Panc1 (cell line): Measurements from ENCODE around the gene SLC22A23.

ENCODE experiments used
- REST ChIP-seq, 2 experiments: IDR thresholded peaks; 2 replicates each; pipeline ENCODE4 v1.6.1; 2011 to 2012; ENCODE audit warnings: low read depth in 2 of 2, control low read depth in 1 of 2, low read length in 1 of 2, mild to moderate bottlenecking in 1 of 2, moderate library complexity in 1 of 2; ENCODE audit not compliant: insufficient read depth in 1 of 2
- SIN3A ChIP-seq: IDR thresholded peaks from 2 replicates; pipeline ENCODE4 v1.6.1; 2012; ENCODE audit warnings: low read depth, mild to moderate bottlenecking, low read length, moderate library complexity, borderline replicate concordance; ENCODE audit not compliant: insufficient read depth
- TF ChIP-seq, protein P1 (sequence below): fragments of 450-650 bp; IDR thresholded peaks from 2 replicates; pipeline ENCODE4 v1.5.1; 2017; ENCODE audit warnings: mild to moderate bottlenecking

DNA sequence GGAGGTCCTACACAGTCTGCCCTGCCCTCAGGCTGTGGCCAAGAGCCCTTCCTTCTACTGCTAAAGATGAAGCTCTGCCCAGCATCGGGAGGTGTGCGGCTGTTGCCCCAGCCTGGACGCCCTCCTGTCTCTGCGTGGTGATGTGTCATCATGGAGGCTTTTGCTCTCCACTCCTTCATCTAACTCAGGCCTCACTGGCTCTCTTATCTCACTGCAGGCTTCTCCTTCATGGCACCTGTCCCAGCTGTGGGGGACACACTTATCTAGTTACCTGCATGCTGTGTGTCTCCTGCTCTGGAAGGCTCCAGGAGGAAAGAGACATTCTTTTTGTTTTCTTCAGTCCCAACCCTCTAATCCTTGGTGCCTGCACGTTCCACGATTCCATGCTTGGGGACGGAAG lies 109.0 kb downstream of the SLC22A23 start:
- TF ChIP-seq, protein P1, sequence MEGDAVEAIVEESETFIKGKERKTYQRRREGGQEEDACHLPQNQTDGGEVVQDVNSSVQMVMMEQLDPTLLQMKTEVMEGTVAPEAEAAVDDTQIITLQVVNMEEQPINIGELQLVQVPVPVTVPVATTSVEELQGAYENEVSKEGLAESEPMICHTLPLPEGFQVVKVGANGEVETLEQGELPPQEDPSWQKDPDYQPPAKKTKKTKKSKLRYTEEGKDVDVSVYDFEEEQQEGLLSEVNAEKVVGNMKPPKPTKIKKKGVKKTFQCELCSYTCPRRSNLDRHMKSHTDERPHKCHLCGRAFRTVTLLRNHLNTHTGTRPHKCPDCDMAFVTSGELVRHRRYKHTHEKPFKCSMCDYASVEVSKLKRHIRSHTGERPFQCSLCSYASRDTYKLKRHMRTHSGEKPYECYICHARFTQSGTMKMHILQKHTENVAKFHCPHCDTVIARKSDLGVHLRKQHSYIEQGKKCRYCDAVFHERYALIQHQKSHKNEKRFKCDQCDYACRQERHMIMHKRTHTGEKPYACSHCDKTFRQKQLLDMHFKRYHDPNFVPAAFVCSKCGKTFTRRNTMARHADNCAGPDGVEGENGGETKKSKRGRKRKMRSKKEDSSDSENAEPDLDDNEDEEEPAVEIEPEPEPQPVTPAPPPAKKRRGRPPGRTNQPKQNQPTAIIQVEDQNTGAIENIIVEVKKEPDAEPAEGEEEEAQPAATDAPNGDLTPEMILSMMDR, result no peak
- TF ChIP-seq SIN3A (no peak), REST (IDR thresholded peaks at IDR 0.05; ENCODE audit: insufficient read depth in 1 of 2, low read depth in 2 of 2, low read length in 1 of 2) (no peak)
